HepG2 (cell line): ENCODE data around the gene ZFP69. TPM values are rescaled to one million over a fixed set of nuclear protein-coding genes. Genes with fewer than 3 reads are reported as not detected.

ENCODE experiments used
- ATAC-seq: fragments of 200-7000 bp; cut with Tn5 transposase; 3 replicates; pipeline ENCODE4 v1.9.1; 2020; ENCODE audit warnings: mild to moderate bottlenecking, moderate library complexity
- BruUV-seq: library from RNA; stranded (reverse); fragments of 400-500 nt; replicated peaks from 2 replicates; lab custom pipeline; 2021; lab: Mats Ljungman, UMichigan
- CTCF ChIA-PET: fragments of 300-600 bp; formaldehyde crosslinking; extraction: SDS; loops from one replicate; lab custom pipeline; 2021; ENCODE audit warnings: low total read pairs, inconsistent platforms, low intra/inter-chr PET ratio; lab: Yijun Ruan, JAX
- POLR2A ChIA-PET: fragments of 350-600 bp; sonication (Branson Sonifier 250); formaldehyde crosslinking; loops from one replicate; lab custom pipeline; 2020; ENCODE audit warnings: antibody characterized with exemption, inconsistent platforms; lab: Yijun Ruan, JAX
- DNase-seq: peaks from one replicate; pipeline ENCODE4 v3.0.0-alpha.2; 2015; ENCODE audit warnings: low spot score
- FAIRE-seq: peaks from 3 replicates; lab custom pipeline; 2011; peaks lifted over from hg19 to GRCh38; lab: Jason Lieb, UNC
- H2AFZ ChIP-seq: one replicate; pipeline ENCODE4 v1.6.1; 2011; ENCODE audit warnings: low read length, inconsistent platforms
- H3K27ac ChIP-seq: fragments of 300-600 bp; 3 replicates; pipeline ENCODE4 v1.8.0; 2011; ENCODE audit warnings: mixed run types, mild to moderate bottlenecking, mixed read lengths, low read length, inconsistent platforms; ENCODE audit not compliant: insufficient read depth; ENCODE audit errors: extremely low read length
- H3K27me3 ChIP-seq, 2 experiments: fragments of 200-600 bp in 1 of 2; 2 replicates in 1 of 2; 3 replicates in 1 of 2; pipeline versions ENCODE4 v1.6.0 to v1.8.0; 2011; ENCODE audit warnings: low read length in 2 of 2, mild to moderate bottlenecking in 2 of 2, moderate library complexity in 2 of 2, inconsistent platforms in 1 of 2; ENCODE audit not compliant: insufficient read depth in 2 of 2, control insufficient read depth in 1 of 2
- H3K36me3 ChIP-seq, 2 experiments: fragments of 200-600 bp in 1 of 2; replicated peaks in 1 of 2; 2 replicates in 1 of 2; 3 replicates in 1 of 2; pipeline versions ENCODE4 v1.5.1 to v1.8.0; 2011; ENCODE audit warnings: low read length in 2 of 2, inconsistent platforms in 1 of 2; ENCODE audit not compliant: insufficient read depth in 2 of 2, control insufficient read depth in 1 of 2
- H3K4me1 ChIP-seq: 2 replicates; pipeline ENCODE4 v1.5.1; 2012; ENCODE audit warnings: low read length, inconsistent platforms; ENCODE audit not compliant: insufficient read depth
- H3K4me2 ChIP-seq: 2 replicates; pipeline ENCODE4 v1.6.0; 2011; ENCODE audit warnings: low read depth, low read length, inconsistent platforms
- H3K4me3 ChIP-seq, 3 experiments: fragments of 200-600 bp in 1 of 3; sonication (generic), shearing (Covaris generic) in 1 of 3; replicated peaks in 1 of 3; 2 replicates each; pipeline ENCODE4 v1.5.1; 2011 to 2016; ENCODE audit warnings: low read length in 3 of 3, inconsistent platforms in 2 of 3, low read depth in 2 of 3, mild to moderate bottlenecking in 2 of 3, control low read depth in 1 of 3, mixed read lengths in 1 of 3; ENCODE audit not compliant: insufficient read depth in 1 of 3
- H3K79me2 ChIP-seq: one replicate; pipeline ENCODE4 v1.6.1; 2011; ENCODE audit warnings: low read length, inconsistent platforms; ENCODE audit not compliant: insufficient read depth
- H3K9ac ChIP-seq: 2 replicates; pipeline ENCODE4 v1.6.0; 2011; ENCODE audit warnings: mild to moderate bottlenecking, low read depth, low read length, inconsistent platforms; ENCODE audit not compliant: insufficient read depth
- H3K9me3 ChIP-seq: 2 replicates; pipeline ENCODE4 v1.5.1; 2012; ENCODE audit warnings: mild to moderate bottlenecking, low read length
- H4K20me1 ChIP-seq: 2 replicates; pipeline ENCODE4 v1.6.0; 2011; ENCODE audit warnings: inconsistent platforms, mild to moderate bottlenecking, low read length, moderate library complexity; ENCODE audit not compliant: insufficient read depth
- CEBPB ChIP-seq: IDR thresholded peaks from 2 replicates; pipeline ENCODE4 v1.6.1; 2011; ENCODE audit warnings: low read depth, low read length, improper control_type of control experiment, borderline replicate concordance
- MIXL1 ChIP-seq: IDR thresholded peaks from 2 replicates; pipeline ENCODE4 v1.6.1; 2016
- SIX4 ChIP-seq: sonication (generic); formaldehyde crosslinking; IDR thresholded peaks from 2 replicates; pipeline ENCODE4 v1.4.0; 2020; ENCODE audit warnings: missing genetic modification reagents
- THAP11 ChIP-seq: IDR thresholded peaks from 2 replicates; pipeline ENCODE4 v1.6.1; 2016; ENCODE audit warnings: missing biosample characterization, missing genetic modification reagents
- ZNF430 ChIP-seq: sonication (generic); formaldehyde crosslinking; IDR thresholded peaks from 2 replicates; pipeline ENCODE4 v1.9.0; 2021; ENCODE audit warnings: mild to moderate bottlenecking, missing genetic modification reagents
- ZNF432 ChIP-seq: sonication (generic); formaldehyde crosslinking; IDR thresholded peaks from 2 replicates; pipeline ENCODE4 v1.5.0; 2020; ENCODE audit warnings: missing genetic modification reagents, mild to moderate bottlenecking, borderline replicate concordance
- ZNF605 ChIP-seq: sonication (generic); formaldehyde crosslinking; IDR thresholded peaks from 2 replicates; pipeline ENCODE4 v1.8.0; 2022; ENCODE audit warnings: mild to moderate bottlenecking, missing genetic modification reagents
- ZNF644 ChIP-seq: IDR thresholded peaks from 2 replicates; pipeline ENCODE4 v1.6.1; 2016; ENCODE audit warnings: low read depth
- ZNF749 ChIP-seq: sonication (generic); formaldehyde crosslinking; IDR thresholded peaks from 2 replicates; pipeline ENCODE4 v1.8.0; 2022; ENCODE audit warnings: mild to moderate bottlenecking, missing genetic modification reagents, moderate library complexity, borderline replicate concordance
- ZNF781 ChIP-seq: sonication (generic); formaldehyde crosslinking; IDR thresholded peaks from 2 replicates; pipeline ENCODE4 v1.5.1; 2020; ENCODE audit warnings: borderline replicate concordance, mild to moderate bottlenecking, missing genetic modification reagents; ENCODE audit errors: not compliant biosample characterization
- WGBS: methylation state at CpG from one replicate; pipeline ENCODE4 v1.1.6; 2017; ENCODE audit warnings: low lambda C conversion rate; 5-methylcytosine and 5-hydroxymethylcytosine counted together
- in situ Hi-C: cut with HindIII; loops from 2 replicates; pipeline ENCODE4 v1.10.0; 2017; ENCODE audit warnings: low pct_unique_long_range_greater_than_20kb; ENCODE audit not compliant: extremely low pct_ligation_motif_present
- intact Hi-C: fragments of 100-400 bp; cut with micrococcal nuclease; formaldehyde crosslinking; loops from one replicate; pipeline ENCODE4 v1.10.0; 2022; ENCODE audit not compliant: unreplicated experiment
- polyA plus RNA-seq, 8 experiments: library from polyadenylated mRNA; depleted of rRNA in 3 of 8; stranded (reverse) in 7 of 8; unstranded in 1 of 8; fragments of >200 nt; fragmentation: Illumina TruSeq in 4 of 8; extraction: Trizol in 4 of 8; gene quantifications; 2 replicates each; pipeline versions ENCODE4 v1.2.1 to v1.2.3, GENCODE V29; 2011 to 2016; ENCODE audit warnings: low read depth in 4 of 8, missing spikeins in 1 of 8, mixed read lengths in 1 of 8; ENCODE audit not compliant: insufficient read depth in 1 of 8
- total RNA-seq, 5 experiments: library from RNA; depleted of rRNA; stranded (reverse); fragments of >200 nt; fragmentation: Illumina TruSeq; extraction: Trizol; gene quantifications; 2 replicates each; pipeline ENCODE4 v1.2.3, GENCODE V29; 2016; ENCODE audit warnings: low read depth in 1 of 5
- TF ChIP-seq, protein P1 (sequence below): sonication (generic); formaldehyde crosslinking; IDR thresholded peaks from 2 replicates; pipeline ENCODE4 v1.4.0; 2020; ENCODE audit warnings: missing genetic modification reagents, mild to moderate bottlenecking, borderline replicate concordance
- TF ChIP-seq, protein P2 (sequence below): IDR thresholded peaks from 2 replicates; pipeline ENCODE4 v1.6.1; 2012; ENCODE audit warnings: low read depth, low read length, improper control_type of control experiment
- TF ChIP-seq, protein P3 (sequence below): sonication (generic); formaldehyde crosslinking; IDR thresholded peaks from 2 replicates; pipeline ENCODE4 v1.5.0; 2020; ENCODE audit warnings: mild to moderate bottlenecking, missing genetic modification reagents
- TF ChIP-seq, protein P4 (sequence below): sonication (generic); formaldehyde crosslinking; IDR thresholded peaks from 2 replicates; pipeline ENCODE4 v1.8.0; 2022; ENCODE audit warnings: mild to moderate bottlenecking, missing genetic modification reagents, moderate library complexity

Gene ZFP69
- total and polyA plus RNA-seq, 2 of the 13 experiments (the other 11 are each of a cell fraction or from before 2014, with no cell fraction given): 2.6 to 5.6 TPM

DNA sequence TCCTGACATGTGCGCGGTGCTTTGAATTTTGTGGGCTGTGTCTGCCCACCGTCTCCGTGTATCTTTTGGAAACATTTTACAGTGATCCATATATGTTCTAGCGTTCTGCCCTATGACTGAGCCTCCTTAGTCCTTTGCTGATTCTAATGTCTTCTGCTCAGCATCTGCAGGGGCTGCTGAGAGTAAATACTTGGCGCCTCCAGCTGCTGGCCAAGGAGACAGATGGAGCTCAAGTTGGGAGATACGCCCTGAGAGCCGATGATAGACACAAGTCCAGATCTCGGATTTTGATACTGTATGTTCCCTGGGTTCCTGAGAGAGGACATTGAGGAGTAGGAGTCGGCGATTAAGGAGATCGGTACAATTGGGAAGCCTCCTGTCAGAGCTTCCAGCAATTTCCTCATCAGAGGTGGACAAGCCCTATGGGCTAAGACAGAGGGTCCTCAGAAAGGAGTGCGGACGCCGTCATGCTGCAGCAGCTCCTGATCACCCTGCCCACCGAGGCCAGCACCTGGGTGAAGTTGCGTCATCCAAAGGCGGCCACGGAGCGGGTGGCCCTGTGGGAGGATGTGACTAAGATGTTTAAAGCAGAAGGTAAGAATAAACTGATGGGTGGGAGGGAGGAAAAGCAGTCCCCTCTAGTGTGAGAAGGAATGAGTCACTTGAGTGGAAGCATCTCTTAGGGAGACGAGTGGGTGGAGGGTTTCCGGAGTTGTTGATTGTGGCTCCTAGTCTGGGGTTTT, 26.4 kb upstream of the ZFP69 start:
- Histone ChIP-seq H3K79me2 (peaks cover 20% of the 10 kb centered on the region), H3K27me3 (no peaks in the 10 kb centered on the region; a peak in 2 of 5 replicates), H3K27ac (peak overlapping the region; percentile 78), H3K4me1 (peaks cover 26% of the 10 kb centered on the region), H3K4me3 (peak overlapping the region; percentile 73 to 87 (median 86)), H2AFZ (peak overlapping the region; percentile 52), H3K36me3 (peaks cover 3 to 22% of the 10 kb centered on the region in 2 experiments; a peak in 2 of 5 replicates), H3K9ac (peak overlapping the region; percentile 83), H3K9me3 (peaks cover 23% of the 10 kb centered on the region), H4K20me1 (no peaks in the 10 kb centered on the region), H3K4me2 (peak overlapping the region; percentile 78)
- FAIRE-seq (no peak), ATAC-seq (peak; percentile 61), DNase-seq (peak; percentile 5)
- TSS peak; percentile 68 for BruUV-seq
- ChIA-PET CTCF (no interaction called here), POLR2A (interaction anchor here (0.6 to 1.7 kb wide), 15 partner anchors 12 to 241 kb away, joined by 3 to 21 read pairs (median 5); partner anchors contain the start of genes EXO5, NFYC, ZFP69 and ZNF684)
- under 1% methylated on average over 21 of the region's 22 CpGs for WGBS
- intact Hi-C loops: loop anchor here (2.0 kb wide), 1 partner anchor 30 kb away; no protein-coding TSS in a partner anchor
- in situ Hi-C loops: no loop called here
- TF ChIP-seq, protein P1, sequence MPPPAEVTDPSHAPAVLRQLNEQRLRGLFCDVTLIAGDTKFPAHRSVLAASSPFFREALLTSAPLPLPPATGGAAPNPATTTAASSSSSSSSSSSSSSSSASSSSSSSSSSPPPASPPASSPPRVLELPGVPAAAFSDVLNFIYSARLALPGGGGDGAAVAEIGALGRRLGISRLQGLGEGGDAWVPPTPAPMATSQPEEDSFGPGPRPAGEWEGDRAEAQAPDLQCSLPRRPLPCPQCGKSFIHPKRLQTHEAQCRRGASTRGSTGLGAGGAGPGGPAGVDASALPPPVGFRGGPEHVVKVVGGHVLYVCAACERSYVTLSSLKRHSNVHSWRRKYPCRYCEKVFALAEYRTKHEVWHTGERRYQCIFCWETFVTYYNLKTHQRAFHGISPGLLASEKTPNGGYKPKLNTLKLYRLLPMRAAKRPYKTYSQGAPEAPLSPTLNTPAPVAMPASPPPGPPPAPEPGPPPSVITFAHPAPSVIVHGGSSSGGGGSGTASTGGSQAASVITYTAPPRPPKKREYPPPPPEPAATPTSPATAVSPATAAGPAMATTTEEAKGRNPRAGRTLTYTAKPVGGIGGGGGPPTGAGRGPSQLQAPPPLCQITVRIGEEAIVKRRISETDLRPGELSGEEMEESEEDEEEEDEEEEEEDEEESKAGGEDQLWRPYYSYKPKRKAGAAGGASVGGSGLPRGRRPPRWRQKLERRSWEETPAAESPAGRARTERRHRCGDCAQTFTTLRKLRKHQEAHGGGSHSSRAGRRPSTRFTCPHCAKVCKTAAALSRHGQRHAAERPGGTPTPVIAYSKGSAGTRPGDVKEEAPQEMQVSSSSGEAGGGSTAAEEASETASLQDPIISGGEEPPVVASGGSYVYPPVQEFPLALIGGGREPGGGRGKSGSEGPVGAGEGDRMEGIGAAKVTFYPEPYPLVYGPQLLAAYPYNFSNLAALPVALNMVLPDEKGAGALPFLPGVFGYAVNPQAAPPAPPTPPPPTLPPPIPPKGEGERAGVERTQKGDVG (CRISPR knock-in tag): 0 out of 2 replicates have a peak, but pooled peaks have one; percentile 54
- TF ChIP-seq, protein P2, sequence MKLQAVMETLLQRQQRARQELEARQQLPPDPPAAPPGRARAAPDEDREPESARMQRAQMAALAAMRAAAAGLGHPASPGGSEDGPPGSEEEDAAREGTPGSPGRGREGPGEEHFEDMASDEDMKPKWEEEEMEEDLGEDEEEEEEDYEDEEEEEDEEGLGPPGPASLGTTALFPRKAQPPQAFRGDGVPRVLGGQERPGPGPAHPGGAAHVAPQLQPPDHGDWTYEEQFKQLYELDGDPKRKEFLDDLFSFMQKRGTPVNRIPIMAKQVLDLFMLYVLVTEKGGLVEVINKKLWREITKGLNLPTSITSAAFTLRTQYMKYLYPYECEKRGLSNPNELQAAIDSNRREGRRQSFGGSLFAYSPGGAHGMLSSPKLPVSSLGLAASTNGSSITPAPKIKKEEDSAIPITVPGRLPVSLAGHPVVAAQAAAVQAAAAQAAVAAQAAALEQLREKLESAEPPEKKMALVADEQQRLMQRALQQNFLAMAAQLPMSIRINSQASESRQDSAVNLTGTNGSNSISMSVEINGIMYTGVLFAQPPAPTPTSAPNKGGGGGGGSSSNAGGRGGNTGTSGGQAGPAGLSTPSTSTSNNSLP: no peak; the same call in 1 of the 2 replicates
- TF ChIP-seq ZNF644 (CRISPR knock-in tag) (peak; percentile 6; the same call in 1 of the 2 replicates), THAP11 (CRISPR knock-in tag) (peak; percentile 52), ZNF430 (CRISPR knock-in tag) (peak; percentile 35; the same call in 1 of the 2 replicates), CEBPB (peak; percentile 93), ZNF605 (CRISPR knock-in tag) (peak; percentile 62; the same call in 1 of the 2 replicates), ZNF781 (CRISPR knock-in tag) (peak; percentile 38), ZNF749 (0 out of 2 replicates have a peak, but pooled peaks have one; percentile 38), ZNF432 (CRISPR knock-in tag) (no peak), SIX4 (CRISPR knock-in tag) (0 out of 2 replicates have a peak, but pooled peaks have one; percentile 25), MIXL1 (peak; percentile 10)
- TF ChIP-seq, protein P3, sequence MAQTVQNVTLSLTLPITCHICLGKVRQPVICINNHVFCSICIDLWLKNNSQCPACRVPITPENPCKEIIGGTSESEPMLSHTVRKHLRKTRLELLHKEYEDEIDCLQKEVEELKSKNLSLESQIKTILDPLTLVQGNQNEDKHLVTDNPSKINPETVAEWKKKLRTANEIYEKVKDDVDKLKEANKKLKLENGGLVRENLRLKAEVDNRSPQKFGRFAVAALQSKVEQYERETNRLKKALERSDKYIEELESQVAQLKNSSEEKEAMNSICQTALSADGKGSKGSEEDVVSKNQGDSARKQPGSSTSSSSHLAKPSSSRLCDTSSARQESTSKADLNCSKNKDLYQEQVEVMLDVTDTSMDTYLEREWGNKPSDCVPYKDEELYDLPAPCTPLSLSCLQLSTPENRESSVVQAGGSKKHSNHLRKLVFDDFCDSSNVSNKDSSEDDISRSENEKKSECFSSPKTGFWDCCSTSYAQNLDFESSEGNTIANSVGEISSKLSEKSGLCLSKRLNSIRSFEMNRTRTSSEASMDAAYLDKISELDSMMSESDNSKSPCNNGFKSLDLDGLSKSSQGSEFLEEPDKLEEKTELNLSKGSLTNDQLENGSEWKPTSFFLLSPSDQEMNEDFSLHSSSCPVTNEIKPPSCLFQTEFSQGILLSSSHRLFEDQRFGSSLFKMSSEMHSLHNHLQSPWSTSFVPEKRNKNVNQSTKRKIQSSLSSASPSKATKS (CRISPR knock-in tag): peak; percentile 70; the same call in 1 of the 2 replicates
- TF ChIP-seq, protein P4, sequence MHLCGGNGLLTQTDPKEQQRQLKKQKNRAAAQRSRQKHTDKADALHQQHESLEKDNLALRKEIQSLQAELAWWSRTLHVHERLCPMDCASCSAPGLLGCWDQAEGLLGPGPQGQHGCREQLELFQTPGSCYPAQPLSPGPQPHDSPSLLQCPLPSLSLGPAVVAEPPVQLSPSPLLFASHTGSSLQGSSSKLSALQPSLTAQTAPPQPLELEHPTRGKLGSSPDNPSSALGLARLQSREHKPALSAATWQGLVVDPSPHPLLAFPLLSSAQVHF: no peak
